IMR-90 (cell line): ENCODE data around the gene PACSIN2. TPM values are rescaled to one million over a fixed set of nuclear protein-coding genes. Genes with fewer than 3 reads are reported as not detected.

Experiments
- ATAC-seq: fragments of 200-7000 bp; cut with Tn5 transposase; 2 replicates; pipeline ENCODE4 v1.9.1; 2020; ENCODE audit warnings: low read depth, mild to moderate bottlenecking, moderate library complexity
- BruUV-seq: library from RNA; stranded (reverse); fragments of 400-500 nt; replicated peaks from 2 replicates; lab custom pipeline; 2021; lab: Mats Ljungman, UMichigan
- CTCF ChIA-PET: fragments of 300-600 bp; formaldehyde crosslinking; extraction: SDS; loops from one replicate; lab custom pipeline; 2021; ENCODE audit warnings: antibody characterized with exemption; lab: Yijun Ruan, JAX
- POLR2A ChIA-PET: fragments of 300-600 bp; sonication (Branson Sonifier 250); formaldehyde crosslinking; loops from one replicate; lab custom pipeline; 2022; ENCODE audit warnings: antibody characterized with exemption; ENCODE audit not compliant: unreplicated experiment; lab: Charles Lee
- DNase-seq: peaks from one replicate; pipeline ENCODE4 v3.0.0; 2013
- H2AFZ ChIP-seq: replicated peaks from 2 replicates; pipeline ENCODE3; 2013; ENCODE audit warnings: low read length, mild to moderate bottlenecking; ENCODE audit not compliant: poor library complexity
- H2AK5ac ChIP-seq: 2 replicates; pipeline ENCODE4 v1.6.1; 2013; ENCODE audit warnings: low read depth, low read length, inconsistent platforms
- H2AK9ac ChIP-seq: replicated peaks from 2 replicates; pipeline ENCODE3; 2013; ENCODE audit warnings: mild to moderate bottlenecking, low read depth, low read length, moderate library complexity; ENCODE audit not compliant: poor library complexity
- H2BK120ac ChIP-seq: 2 replicates; pipeline ENCODE4 v1.6.1; 2013; ENCODE audit warnings: low read depth, low read length, inconsistent platforms
- H2BK15ac ChIP-seq: 3 replicates; pipeline ENCODE4 v1.6.1; 2013; ENCODE audit warnings: low read depth, low read length, inconsistent platforms
- H2BK20ac ChIP-seq: 2 replicates; pipeline ENCODE4 v1.6.1; 2013; ENCODE audit warnings: low read depth, mild to moderate bottlenecking, inconsistent platforms, low read length, moderate library complexity
- H2BK5ac ChIP-seq: 2 replicates; pipeline ENCODE4 v1.6.1; 2013; ENCODE audit warnings: mild to moderate bottlenecking, low read depth, low read length, inconsistent platforms; ENCODE audit not compliant: poor library complexity, severe bottlenecking
- H3K14ac ChIP-seq: replicated peaks from 2 replicates; pipeline ENCODE4 v1.6.1; 2013; ENCODE audit warnings: low read depth, low read length, inconsistent platforms
- H3K18ac ChIP-seq: 2 replicates; pipeline ENCODE4 v1.6.1; 2013; ENCODE audit warnings: low read depth, low read length, control low read depth
- H3K23ac ChIP-seq: 2 replicates; pipeline ENCODE4 v1.6.1; 2013; ENCODE audit warnings: low read depth, low read length, inconsistent platforms
- H3K27ac ChIP-seq: 2 replicates; pipeline ENCODE4 v1.5.1; 2013; ENCODE audit warnings: mild to moderate bottlenecking, control low read depth, low read length; ENCODE audit not compliant: insufficient read depth
- H3K27me3 ChIP-seq: 2 replicates; pipeline ENCODE4 v1.6.1; 2013; ENCODE audit warnings: low read length; ENCODE audit not compliant: control insufficient read depth, insufficient read depth
- H3K36me3 ChIP-seq: 2 replicates; pipeline ENCODE4 v1.6.1; 2013; ENCODE audit warnings: low read length, mixed read lengths; ENCODE audit not compliant: control insufficient read depth, insufficient read depth
- H3K4ac ChIP-seq: 2 replicates; pipeline ENCODE4 v1.6.1; 2013; ENCODE audit warnings: low read depth, low read length, inconsistent platforms
- H3K4me1 ChIP-seq: 2 replicates; pipeline ENCODE4 v1.6.1; 2013; ENCODE audit warnings: low read length, mixed read lengths; ENCODE audit not compliant: control insufficient read depth, insufficient read depth
- H3K4me2 ChIP-seq: 2 replicates; pipeline ENCODE4 v1.6.1; 2013; ENCODE audit warnings: low read depth, mild to moderate bottlenecking, control low read depth, low read length, moderate library complexity
- H3K4me3 ChIP-seq: 2 replicates; pipeline ENCODE4 v1.5.1; 2013; ENCODE audit warnings: low read depth, mild to moderate bottlenecking, control low read depth, low read length, moderate library complexity; ENCODE audit not compliant: insufficient read depth
- H3K56ac ChIP-seq: 2 replicates; pipeline ENCODE4 v1.6.1; 2013; ENCODE audit warnings: low read length, inconsistent platforms; ENCODE audit not compliant: insufficient read depth; ENCODE audit errors: extremely low read depth
- H3K79me1 ChIP-seq, 2 experiments: 2 replicates each; pipeline ENCODE4 v1.6.1; 2013; ENCODE audit warnings: low read length in 2 of 2, inconsistent platforms in 1 of 2, low read depth in 1 of 2
- H3K9ac ChIP-seq: 2 replicates; pipeline ENCODE4 v1.6.1; 2013; ENCODE audit warnings: low read depth, low read length, control low read depth
- H3K9me1 ChIP-seq: 2 replicates; pipeline ENCODE4 v1.6.1; 2013; ENCODE audit warnings: low read length, inconsistent platforms; ENCODE audit not compliant: insufficient read depth
- H3K9me3 ChIP-seq: 2 replicates; pipeline ENCODE4 v1.6.1; 2013; ENCODE audit warnings: low read length; ENCODE audit not compliant: control insufficient read depth, insufficient read depth
- H4K20me1 ChIP-seq: 2 replicates; pipeline ENCODE4 v1.6.1; 2013; ENCODE audit warnings: low read length, inconsistent platforms; ENCODE audit not compliant: insufficient read depth
- H4K5ac ChIP-seq: 2 replicates; pipeline ENCODE4 v1.6.1; 2013; ENCODE audit warnings: mild to moderate bottlenecking, low read depth, low read length, control low read depth
- H4K8ac ChIP-seq, 2 experiments: 2 replicates each; pipeline ENCODE4 v1.6.1; 2013; ENCODE audit warnings: low read depth in 2 of 2, low read length in 2 of 2, control low read depth in 1 of 2, inconsistent platforms in 1 of 2
- H4K91ac ChIP-seq: 2 replicates; pipeline ENCODE4 v1.6.1; 2013; ENCODE audit warnings: low read depth, low read length, inconsistent platforms; ENCODE audit not compliant: insufficient read depth
- CEBPB ChIP-seq: IDR thresholded peaks from 2 replicates; pipeline ENCODE4 v1.6.1; 2012; ENCODE audit warnings: low read depth, low read length, improper control_type of control experiment
- RAD21 ChIP-seq: IDR thresholded peaks from 2 replicates; pipeline ENCODE4 v1.6.1; 2012; ENCODE audit warnings: low read length, improper control_type of control experiment
- SMC3 ChIP-seq: fragments of 150-350 bp; IDR thresholded peaks from 2 replicates; pipeline ENCODE4 v1.6.1; 2016; ENCODE audit warnings: low read depth, mild to moderate bottlenecking, antibody characterized with exemption, low read length, moderate library complexity
- whole genome bisulfite sequencing, 2 experiments: methylation state at CpG; one replicate each; pipeline versions ENCODE4 v1.1.5 to v1.1.7; 2013; ENCODE audit warnings: missing lambda C conversion rate in 2 of 2; ENCODE audit not compliant: insufficient read length in 1 of 2; ENCODE audit errors: extremely low coverage in 2 of 2; 5-methylcytosine and 5-hydroxymethylcytosine counted together
- dilution Hi-C: fragments of 300-500 bp; cut with HindIII; formaldehyde crosslinking; loops from one replicate; pipeline ENCODE4 v1.14.3; 2018; ENCODE audit warnings: low sequenced_read_pairs; ENCODE audit not compliant: unreplicated experiment
- in situ Hi-C: fragments of 300-500 bp; cut with MboI; formaldehyde crosslinking; loops from 3 replicates; pipeline ENCODE4 v1.14.3; 2019; ENCODE audit warnings: low sequenced_read_pairs, inconsistent platforms, mixed read lengths
- intact Hi-C: fragments of 100-400 bp; cut with micrococcal nuclease; formaldehyde crosslinking; loops from 2 replicates; pipeline ENCODE4 v1.10.0; 2022
- polyA plus RNA-seq, 3 experiments: library from polyadenylated mRNA; depleted of rRNA; stranded (reverse); fragments of >200 nt; gene quantifications; 2 replicates each; pipeline ENCODE4 v1.2.3, GENCODE V29; 2012; ENCODE audit warnings: low replicate concordance in 1 of 3
- total RNA-seq: library from RNA; depleted of rRNA; stranded (reverse); fragments of >200 nt; gene quantifications from 2 replicates; pipeline ENCODE4 v1.2.3, GENCODE V29; 2012

The PACSIN2 gene
- total and polyA plus RNA-seq, 2 of the 4 experiments (the other 2 are of a cell fraction): 85.0 to 118 TPM

DNA sequence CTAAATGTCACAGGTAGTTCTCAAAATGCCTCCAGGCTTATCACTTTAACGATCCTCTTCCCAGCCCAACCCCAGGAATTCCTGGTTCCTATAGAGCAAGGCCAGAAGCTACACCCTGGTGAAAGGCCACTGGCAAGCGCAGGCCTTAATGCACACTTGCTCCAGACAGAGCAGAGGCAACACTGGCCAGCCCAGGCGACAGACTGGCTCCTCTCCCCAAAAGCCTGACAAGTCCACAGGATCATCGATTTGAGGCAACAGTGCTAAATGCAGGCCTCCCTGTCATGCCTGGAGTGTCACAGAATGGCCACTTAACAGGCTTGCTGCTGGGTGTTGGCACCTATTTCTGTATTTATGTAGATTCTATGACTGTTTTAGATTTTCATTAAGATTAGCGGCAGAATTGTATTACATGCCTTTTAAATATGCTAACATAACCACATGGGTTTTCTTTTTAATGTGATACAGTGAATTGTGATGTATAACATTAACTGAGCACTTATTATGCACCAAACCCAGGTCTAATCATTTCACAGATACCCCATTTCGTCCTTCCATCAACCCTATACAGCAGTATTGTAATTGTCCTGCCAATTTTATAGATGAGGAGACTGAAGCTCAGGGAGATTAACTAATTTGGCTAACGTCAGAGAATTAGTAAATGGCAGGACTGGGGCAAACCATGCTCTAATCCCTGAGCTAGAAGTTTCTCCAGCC, 38.6 kb downstream of the PACSIN2 start:
- Histone ChIP-seq H3K4me2 (no peak overlapping the region), H3K4me1 (peaks cover 23% of the 10 kb centered on the region), H2BK15ac (no peak overlapping the region), H2BK20ac (no peak overlapping the region), H4K91ac (no peak overlapping the region), H3K9me1 (peaks cover 35% of the 10 kb centered on the region), H2AFZ (no peak overlapping the region), H3K4me3 (no peak overlapping the region), H4K20me1 (peaks cover 67% of the 10 kb centered on the region), H4K8ac (no peak overlapping the region), H3K27ac (no peak overlapping the region), H3K36me3 (no peaks in the 10 kb centered on the region), H3K23ac (no peak overlapping the region), H2AK9ac (no peak overlapping the region), H3K79me1 (peaks cover 34 to 72% of the 10 kb centered on the region in 2 experiments), H3K4ac (no peak overlapping the region), H3K14ac (no peak overlapping the region; the same call in 1 of the 2 replicates), H3K56ac (no peak overlapping the region), H3K18ac (no peak overlapping the region), H3K9me3 (no peaks in the 10 kb centered on the region), H4K5ac (no peak overlapping the region), H3K9ac (no peak overlapping the region), H2AK5ac (no peak overlapping the region), H2BK5ac (no peak overlapping the region), H2BK120ac (no peak overlapping the region), H3K27me3 (no peaks in the 10 kb centered on the region)
- DNase-seq (no peak), ATAC-seq (no peak)
- no TSS peak for BruUV-seq
- in situ Hi-C loops: no loop called here
- POLR2A ChIA-PET: no interaction called here
- TF ChIP-seq CEBPB (no peak), SMC3 (no peak), RAD21 (no peak)
- CTCF ChIA-PET: interaction anchor here (0.6 kb wide), 1 partner anchor 171 kb away, joined by 3 read pairs; no protein-coding TSS in a partner anchor
- intact Hi-C loops: no loop called here
- dilution Hi-C loops: no loop called here
- no CpG with 5 or more reads among the region's 7 CpGs for WGBS, 2 experiments
